ENCODE data around the gene OTUB1. TPM values are rescaled to one million over a fixed set of nuclear protein-coding genes. Genes with fewer than 3 reads are reported as not detected.

OTUB1 gene
- total RNA-seq, result 10 to 100 TPM; 59.4 to 84.2 TPM

GRCh38 chr11:63986156-63986931 lies at the start of gene OTUB1:
Gene OTUB1, plus strand, starts transcription at chr11:63986438. Its CDS starts 19 bp downstream, at chr11:63986457.
- Mint-ChIP-seq H3K27ac (peak within 1 kb of the TSS; percentile 99), H3K36me3 (ENCODE audit: low read depth) (peaks cover 41% of the 10 kb centered on the region), H3K9me3 (no peaks in the 10 kb centered on the region), H3K4me1 (peaks cover 16% of the 10 kb centered on the region), H3K4me3 (peak within 1 kb of the TSS; percentile 99), H3K27me3 (no peaks in the 10 kb centered on the region)
- ATAC-seq (replicated peaks), result peak; percentile 97

- Mint-ChIP-seq H3K27me3 (no peaks in the 10 kb centered on the region), H3K27ac (peak overlapping the region; percentile 91), H3K9me3 (no peaks in the 10 kb centered on the region), H3K4me1 (peaks cover 10% of the 10 kb centered on the region), H3K4me3 (peak overlapping the region; percentile 94), H3K36me3 (ENCODE audit: low read depth) (peaks cover 5% of the 10 kb centered on the region)
- peak; percentile 18 for ATAC-seq (replicated peaks)
Observed at GRCh38 chr11:63937713-63938478, 48.3 kb upstream of the OTUB1 start.

GRCh38 chr11:63938479-63939396 lies 47.5 kb upstream of the OTUB1 start, which contains the start of gene NAA40:
Gene NAA40, plus strand, starts transcription at chr11:63939002. Its CDS starts 95 bp downstream, at chr11:63939097.
- Mint-ChIP-seq H3K27me3 (no peaks in the 10 kb centered on the region), H3K9me3 (no peaks in the 10 kb centered on the region), H3K4me3 (peak within 1 kb of the TSS; percentile 94), H3K4me1 (peaks cover 10% of the 10 kb centered on the region), H3K27ac (peak within 1 kb of the TSS; percentile 94), H3K36me3 (ENCODE audit: low read depth) (peaks cover 5% of the 10 kb centered on the region)
- peak; percentile 95 for ATAC-seq (replicated peaks)

GRCh38 chr11:63939397-63939891 lies 46.8 kb upstream of the OTUB1 start:
- no peak for ATAC-seq (replicated peaks)
- H3K9me3 Mint-ChIP-seq, result no peaks in the 10 kb centered on the region
- peaks cover 10% of the 10 kb centered on the region for H3K4me1 Mint-ChIP-seq
- H3K27me3 Mint-ChIP-seq, result no peaks in the 10 kb centered on the region
- peak overlapping the region; percentile 94 for H3K27ac Mint-ChIP-seq
- H3K4me3 Mint-ChIP-seq, result peak overlapping the region; percentile 94
- peaks cover 5% of the 10 kb centered on the region for H3K36me3 Mint-ChIP-seq (ENCODE audit: low read depth)

- Mint-ChIP-seq H3K27me3 (no peaks in the 10 kb centered on the region), H3K27ac (no peak overlapping the region), H3K4me1 (peaks cover 10% of the 10 kb centered on the region), H3K36me3 (ENCODE audit: low read depth) (peaks cover 5% of the 10 kb centered on the region), H3K4me3 (peak overlapping the region; percentile 94), H3K9me3 (no peaks in the 10 kb centered on the region)
- ATAC-seq (replicated peaks), result no peak
Observed at GRCh38 chr11:63940786-63941185, 45.5 kb upstream of the OTUB1 start.

- H3K27ac Mint-ChIP-seq, result no peak overlapping the region
- H3K4me3 Mint-ChIP-seq, result no peak overlapping the region
Observed at GRCh38 chr11:63941901-63942300, 44.3 kb upstream of the OTUB1 start.

GRCh38 chr11:63942803-63943202 lies 43.4 kb upstream of the OTUB1 start:
- Mint-ChIP-seq H3K27ac (no peak overlapping the region), H3K4me3 (no peak overlapping the region), H3K27me3 (no peaks in the 10 kb centered on the region), H3K36me3 (ENCODE audit: low read depth) (peaks cover 23% of the 10 kb centered on the region), H3K9me3 (no peaks in the 10 kb centered on the region), H3K4me1 (peaks cover 10% of the 10 kb centered on the region)
- ATAC-seq (replicated peaks), result no peak

More at GRCh38 chr11:63941901-63942300, 44.3 kb upstream of the OTUB1 start:
- H3K9me3 Mint-ChIP-seq, result no peaks in the 10 kb centered on the region
- no peaks in the 10 kb centered on the region for H3K27me3 Mint-ChIP-seq
- H3K36me3 Mint-ChIP-seq (ENCODE audit: low read depth), result peaks cover 14% of the 10 kb centered on the region
- H3K4me1 Mint-ChIP-seq, result peaks cover 10% of the 10 kb centered on the region
- ATAC-seq (replicated peaks), result no peak

- H3K4me1 Mint-ChIP-seq, result no peaks in the 10 kb centered on the region
- no peaks in the 10 kb centered on the region for H3K9me3 Mint-ChIP-seq
- no peak for ATAC-seq (replicated peaks)
- peaks cover 29% of the 10 kb centered on the region for H3K36me3 Mint-ChIP-seq (ENCODE audit: low read depth)
- H3K27me3 Mint-ChIP-seq, result no peaks in the 10 kb centered on the region
- no peak overlapping the region for H3K27ac Mint-ChIP-seq
- H3K4me3 Mint-ChIP-seq, result no peak overlapping the region
Observed at GRCh38 chr11:63944987-63945386, 41.3 kb upstream of the OTUB1 start.

GRCh38 chr11:63945477-63946163 lies 40.6 kb upstream of the OTUB1 start:
- Mint-ChIP-seq H3K4me3 (no peak overlapping the region), H3K36me3 (ENCODE audit: low read depth) (peaks cover 31% of the 10 kb centered on the region), H3K4me1 (peaks cover 1% of the 10 kb centered on the region), H3K27me3 (no peaks in the 10 kb centered on the region), H3K27ac (no peak overlapping the region), H3K9me3 (no peaks in the 10 kb centered on the region)
- peak; percentile 75 for ATAC-seq (replicated peaks)

GRCh38 chr11:63951779-63952536 lies 34.3 kb upstream of the OTUB1 start:
- Mint-ChIP-seq H3K27me3 (no peaks in the 10 kb centered on the region), H3K4me1 (peaks cover 14% of the 10 kb centered on the region), H3K4me3 (peak overlapping the region; percentile 20), H3K9me3 (no peaks in the 10 kb centered on the region), H3K27ac (peak overlapping the region; percentile 31), H3K36me3 (ENCODE audit: low read depth) (peaks cover 69% of the 10 kb centered on the region)
- peak; percentile 78 for ATAC-seq (replicated peaks)

- Mint-ChIP-seq H3K36me3 (ENCODE audit: low read depth) (peaks cover 62% of the 10 kb centered on the region), H3K27me3 (no peaks in the 10 kb centered on the region), H3K4me1 (peaks cover 14% of the 10 kb centered on the region), H3K4me3 (no peak overlapping the region), H3K9me3 (no peaks in the 10 kb centered on the region), H3K27ac (peak overlapping the region; percentile 31)
- ATAC-seq (replicated peaks), result no peak
Observed at GRCh38 chr11:63952570-63952969, 33.7 kb upstream of the OTUB1 start.

GRCh38 chr11:63958008-63958407 lies 28.2 kb upstream of the OTUB1 start:
- no peak for ATAC-seq (replicated peaks)
- H3K4me1 Mint-ChIP-seq, result no peaks in the 10 kb centered on the region
- peaks cover 33% of the 10 kb centered on the region for H3K36me3 Mint-ChIP-seq (ENCODE audit: low read depth)
- no peaks in the 10 kb centered on the region for H3K27me3 Mint-ChIP-seq
- no peak overlapping the region for H3K4me3 Mint-ChIP-seq
- no peak overlapping the region for H3K27ac Mint-ChIP-seq
- no peaks in the 10 kb centered on the region for H3K9me3 Mint-ChIP-seq
